T-cell (primary cell): ENCODE results near the gene LAMA3. TPM values are rescaled to one million over a fixed set of nuclear protein-coding genes. Genes with fewer than 3 reads are reported as not detected.

ENCODE experiments used
- ATAC-seq, 4 experiments: fragments of 200-7000 bp in 3 of 4; fragments of 150-1000 bp in 1 of 4; cut with Tn5 transposase; replicated peaks in 1 of 4; 1 replicate in 3 of 4; 2 replicates in 1 of 4; pipeline ENCODE4 v1.10.0; 2021; ENCODE audit warnings: moderate library complexity in 3 of 4, mild to moderate bottlenecking in 2 of 4, moderate number of reproducible peaks in 1 of 4
- CTCF ChIA-PET, 2 donors: fragments of 300-600 bp; sonication (Branson Sonifier 250); formaldehyde crosslinking; loops; one replicate each; lab custom pipeline; 2022; ENCODE audit warnings: antibody characterized with exemption in 2 of 2; lab: Charles Lee
- POLR2A ChIA-PET, 2 donors: fragments of 300-600 bp; sonication (Branson Sonifier 250); formaldehyde crosslinking; loops; one replicate each; lab custom pipeline; 2022; ENCODE audit warnings: antibody characterized with exemption in 2 of 2; lab: Charles Lee
- DNase-seq, 35 experiments: peaks; one replicate each; pipeline versions ENCODE4 v3.0.0 to v3.0.0-alpha.2; 2013 to 2023
- H3K27ac ChIP-seq: one replicate; pipeline ENCODE4 v1.5.1; 2013; ENCODE audit warnings: low read length
- H3K27me3 ChIP-seq, 2 experiments: replicated peaks in 1 of 2; 1 replicate in 1 of 2; 2 replicates in 1 of 2; pipeline versions ENCODE4 v1.6.1 to v1.7.0; 2013; ENCODE audit warnings: low read length in 1 of 2, mixed read lengths in 1 of 2; ENCODE audit not compliant: control insufficient read depth in 2 of 2, insufficient read depth in 2 of 2; ENCODE audit errors: extremely low read depth in 1 of 2
- H3K36me3 ChIP-seq, 2 donors: 1 replicate in 1 of 2; 2 replicates in 1 of 2; pipeline versions ENCODE4 v1.6.1 to v1.7.0; 2013; ENCODE audit warnings: low read length in 1 of 2; ENCODE audit not compliant: control insufficient read depth in 2 of 2, insufficient read depth in 1 of 2; ENCODE audit errors: extremely low read depth in 1 of 2
- H3K4me1 ChIP-seq, 2 experiments: 1 replicate in 1 of 2; 2 replicates in 1 of 2; pipeline versions ENCODE4 v1.6.1 to v1.7.0; 2013; ENCODE audit warnings: low read length in 2 of 2, mixed read lengths in 1 of 2; ENCODE audit not compliant: insufficient read depth in 2 of 2, control insufficient read depth in 1 of 2; ENCODE audit errors: extremely low read depth in 1 of 2
- H3K4me3 ChIP-seq, 2 donors: 1 replicate in 1 of 2; 2 replicates in 1 of 2; pipeline versions ENCODE4 v1.5.1 to v1.7.0; 2013; ENCODE audit warnings: mild to moderate bottlenecking in 2 of 2, low read length in 1 of 2, moderate library complexity in 1 of 2; ENCODE audit not compliant: control insufficient read depth in 1 of 2; ENCODE audit errors: extremely low read depth in 1 of 2
- H3K9me3 ChIP-seq: 2 replicates; pipeline ENCODE4 v1.7.0; 2013
- H3K27ac Mint-ChIP-seq, 2 donors: one replicate each; pipeline ENCODE4 v1.8.0; 2020 to 2021; ENCODE audit warnings: mild to moderate bottlenecking in 2 of 2, mixed read lengths in 2 of 2
- H3K27me3 Mint-ChIP-seq, 2 donors: one replicate each; pipeline ENCODE4 v1.8.0; 2021 to 2022; ENCODE audit warnings: mixed read lengths in 2 of 2
- H3K36me3 Mint-ChIP-seq: one replicate; pipeline ENCODE4 v1.8.0; 2021; ENCODE audit warnings: mixed read lengths
- H3K4me1 Mint-ChIP-seq, 3 donors: one replicate each; pipeline ENCODE4 v1.8.0; 2020 to 2022; ENCODE audit warnings: mixed read lengths in 3 of 3, mild to moderate bottlenecking in 1 of 3
- H3K4me3 Mint-ChIP-seq, 3 donors: one replicate each; pipeline ENCODE4 v1.8.0; 2020 to 2022; ENCODE audit warnings: mild to moderate bottlenecking in 3 of 3, mixed read lengths in 3 of 3, moderate library complexity in 3 of 3
- H3K9me3 Mint-ChIP-seq, 3 donors: one replicate each; pipeline ENCODE4 v1.8.0; 2020 to 2022; ENCODE audit warnings: mixed read lengths in 3 of 3
- WGBS: methylation state at CpG from one replicate; pipeline ENCODE4 v1.1.5; 2013; ENCODE audit warnings: missing lambda C conversion rate; ENCODE audit not compliant: insufficient coverage; 5-methylcytosine and 5-hydroxymethylcytosine counted together
- total RNA-seq, 35 experiments: library from RNA in 6 of 35; stranded (reverse) in 6 of 35; fragments of 120-200 nt in 1 of 35; gene quantifications; one replicate each; pipeline versions ENCODE4 v1.2.1 to v1.2.4 and lab custom pipeline; 2013 to 2026

LAMA3 gene
- total RNA-seq, 5 donors from 2014 or later (not counting 1 experiment from before 2014, with no cell fraction given): 0.20 to 0.44 (median 0.26) TPM; not detected in 2

DNA sequence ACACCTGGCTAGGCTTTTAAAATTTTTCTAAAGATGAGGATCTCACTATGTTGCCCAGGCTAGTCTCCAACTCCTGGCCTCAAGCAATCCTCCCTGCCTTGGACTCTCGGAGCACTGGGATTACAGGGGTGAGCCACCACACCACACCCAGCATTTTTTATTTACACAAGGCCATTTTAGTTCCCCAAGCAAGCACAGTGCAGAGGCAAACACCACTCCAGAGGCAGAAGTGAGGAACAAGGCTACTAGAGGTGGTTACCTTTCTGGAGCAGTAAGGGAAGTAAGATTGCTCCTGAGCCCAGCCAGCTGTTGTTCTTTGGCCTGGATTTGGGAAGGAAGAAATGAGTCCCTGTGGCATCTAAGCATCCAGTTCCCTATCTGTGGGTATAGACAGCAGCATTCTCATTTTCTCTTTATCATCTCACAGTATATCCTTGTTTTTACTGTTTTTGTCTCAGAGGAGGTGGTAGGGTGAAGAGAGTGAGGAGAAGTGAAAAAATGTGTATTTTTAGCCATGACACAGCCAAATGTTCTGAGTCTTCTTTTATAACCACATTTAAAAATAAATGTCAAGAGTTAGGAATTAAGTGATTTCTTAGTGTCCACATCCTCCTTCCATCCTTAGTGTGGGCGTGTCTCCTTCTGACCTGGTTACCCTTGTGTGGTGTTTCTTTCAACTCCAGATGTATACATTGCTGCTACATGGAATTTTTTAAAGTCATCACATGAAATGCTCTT lies 314.8 kb downstream of the LAMA3 start:
- Histone ChIP-seq H3K4me3 (no peak overlapping the region), H3K27ac (peak overlapping the region; percentile 87), H3K4me1 (peaks cover 20 to 89% of the 10 kb centered on the region in 2 experiments), H3K9me3 (no peaks in the 10 kb centered on the region), H3K36me3 (no peaks in the 10 kb centered on the region), H3K27me3 (no peaks in the 10 kb centered on the region)
- POLR2A ChIA-PET: no interaction called here
- no peaks in the 10 kb centered on the region for H3K9me3 Mint-ChIP-seq
- no peak for DNase-seq
- no peak for ATAC-seq
- WGBS: 100% methylated on average over 1 of the region's 2 CpGs
- CTCF ChIA-PET: no interaction called here
- no peaks in the 10 kb centered on the region for H3K27me3 Mint-ChIP-seq
- peak overlapping the region; percentile 81 to 87 for H3K27ac Mint-ChIP-seq
- no peaks in the 10 kb centered on the region for H3K36me3 Mint-ChIP-seq
- no peak overlapping the region for H3K4me3 Mint-ChIP-seq
- H3K4me1 Mint-ChIP-seq: peaks cover 63 to 84% (median 76%) of the 10 kb centered on the region in 3 donors

Other genes with a start within 250 kb of the LAMA3 start
- 10 to 100 TPM; 63.1 to 99.2 (median 65.3) TPM for gene RIOK3, start 236.2 kb upstream of the LAMA3 start, total RNA-seq
- 10 to 100 TPM; 46.9 to 57.4 (median 51.0) TPM for gene RMC1, start 185.9 kb upstream of the LAMA3 start, total RNA-seq
- 10 to 100 TPM; 35.2 to 52.7 (median 39.4) TPM for gene NPC1, start 102.9 kb upstream of the LAMA3 start, total RNA-seq
- gene ANKRD29, start 26.5 kb upstream of the LAMA3 start, total RNA-seq: under 1 TPM in 4 of 5 donors, not detected in 1; 0.23 to 0.48 (median 0.32) TPM